ENCODE data around the gene ATP9B.

DNA sequence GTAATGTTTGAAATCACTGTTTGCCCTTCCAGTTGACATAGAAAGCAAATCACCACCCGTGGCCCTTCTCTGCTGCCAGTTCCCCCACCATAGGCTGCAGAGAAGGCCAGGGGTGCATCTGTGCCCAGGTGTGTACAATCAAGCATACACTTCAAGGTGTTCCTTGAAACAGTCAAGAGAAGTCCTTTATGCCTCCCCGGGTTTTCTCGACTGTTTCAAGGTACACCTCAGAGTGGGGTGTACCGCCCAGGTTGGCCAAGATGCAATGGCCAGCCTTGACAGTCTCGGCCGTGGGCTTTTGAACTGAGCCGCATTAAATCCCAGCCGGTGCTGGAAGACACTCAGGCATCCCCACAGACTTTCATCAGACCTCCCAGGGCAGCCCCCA, 21.0 kb upstream of the ATP9B start:
- TF ChIP-seq, protein P1, sequence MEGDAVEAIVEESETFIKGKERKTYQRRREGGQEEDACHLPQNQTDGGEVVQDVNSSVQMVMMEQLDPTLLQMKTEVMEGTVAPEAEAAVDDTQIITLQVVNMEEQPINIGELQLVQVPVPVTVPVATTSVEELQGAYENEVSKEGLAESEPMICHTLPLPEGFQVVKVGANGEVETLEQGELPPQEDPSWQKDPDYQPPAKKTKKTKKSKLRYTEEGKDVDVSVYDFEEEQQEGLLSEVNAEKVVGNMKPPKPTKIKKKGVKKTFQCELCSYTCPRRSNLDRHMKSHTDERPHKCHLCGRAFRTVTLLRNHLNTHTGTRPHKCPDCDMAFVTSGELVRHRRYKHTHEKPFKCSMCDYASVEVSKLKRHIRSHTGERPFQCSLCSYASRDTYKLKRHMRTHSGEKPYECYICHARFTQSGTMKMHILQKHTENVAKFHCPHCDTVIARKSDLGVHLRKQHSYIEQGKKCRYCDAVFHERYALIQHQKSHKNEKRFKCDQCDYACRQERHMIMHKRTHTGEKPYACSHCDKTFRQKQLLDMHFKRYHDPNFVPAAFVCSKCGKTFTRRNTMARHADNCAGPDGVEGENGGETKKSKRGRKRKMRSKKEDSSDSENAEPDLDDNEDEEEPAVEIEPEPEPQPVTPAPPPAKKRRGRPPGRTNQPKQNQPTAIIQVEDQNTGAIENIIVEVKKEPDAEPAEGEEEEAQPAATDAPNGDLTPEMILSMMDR (conservative IDR thresholded peaks at IDR 0.05 in 1 of 2, IDR thresholded peaks at IDR 0.05 in 1 of 2; ENCODE audit: extremely low read depth in 1 of 2, insufficient read depth in 1 of 2, low read depth in 1 of 2, low read length in 2 of 2): no peak
- no peak for TF ChIP-seq EZH2 (IDR thresholded peaks at IDR 0.05; ENCODE audit: borderline replicate concordance, low read length)
